ENCODE results near the gene CILP2. TPM values are rescaled to one million over a fixed set of nuclear protein-coding genes. Genes with fewer than 3 reads are reported as not detected.

The CILP2 gene
- total RNA-seq, 1 experiment from 2014 or later: 0.77 TPM

DNA sequence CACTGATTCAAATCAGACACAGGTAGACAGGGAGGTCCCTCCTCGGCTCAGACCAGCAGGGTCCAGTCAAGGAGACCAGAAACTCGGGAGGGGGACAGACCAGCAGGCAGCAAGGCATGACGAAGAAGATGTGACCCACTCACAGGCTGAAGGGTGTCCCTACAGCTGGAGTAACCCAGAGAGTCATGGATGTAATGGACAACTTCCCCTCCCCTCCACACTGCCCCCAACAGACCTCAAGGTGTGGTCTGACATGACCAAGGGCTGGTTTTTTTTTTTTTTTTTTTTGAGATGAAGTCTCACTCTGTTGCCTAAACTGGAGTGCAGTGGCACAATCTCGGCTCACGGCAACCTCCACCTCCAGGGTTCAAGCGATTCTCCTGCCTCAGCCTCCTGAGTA is 46.3 kb downstream of the CILP2 start:
- TF ChIP-seq, protein P1, sequence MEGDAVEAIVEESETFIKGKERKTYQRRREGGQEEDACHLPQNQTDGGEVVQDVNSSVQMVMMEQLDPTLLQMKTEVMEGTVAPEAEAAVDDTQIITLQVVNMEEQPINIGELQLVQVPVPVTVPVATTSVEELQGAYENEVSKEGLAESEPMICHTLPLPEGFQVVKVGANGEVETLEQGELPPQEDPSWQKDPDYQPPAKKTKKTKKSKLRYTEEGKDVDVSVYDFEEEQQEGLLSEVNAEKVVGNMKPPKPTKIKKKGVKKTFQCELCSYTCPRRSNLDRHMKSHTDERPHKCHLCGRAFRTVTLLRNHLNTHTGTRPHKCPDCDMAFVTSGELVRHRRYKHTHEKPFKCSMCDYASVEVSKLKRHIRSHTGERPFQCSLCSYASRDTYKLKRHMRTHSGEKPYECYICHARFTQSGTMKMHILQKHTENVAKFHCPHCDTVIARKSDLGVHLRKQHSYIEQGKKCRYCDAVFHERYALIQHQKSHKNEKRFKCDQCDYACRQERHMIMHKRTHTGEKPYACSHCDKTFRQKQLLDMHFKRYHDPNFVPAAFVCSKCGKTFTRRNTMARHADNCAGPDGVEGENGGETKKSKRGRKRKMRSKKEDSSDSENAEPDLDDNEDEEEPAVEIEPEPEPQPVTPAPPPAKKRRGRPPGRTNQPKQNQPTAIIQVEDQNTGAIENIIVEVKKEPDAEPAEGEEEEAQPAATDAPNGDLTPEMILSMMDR (conservative IDR thresholded peaks at IDR 0.05; ENCODE audit: low read depth, low read length): no peak
- no peak for TF ChIP-seq EZH2 (IDR thresholded peaks at IDR 0.05; ENCODE audit: borderline replicate concordance, low read depth, low read length, poor library complexity, severe bottlenecking)
- no peaks in the 10 kb centered on the region for H3K9me3 ChIP-seq (ENCODE audit: low read depth, low read length, poor library complexity, severe bottlenecking)
- H3K27me3 ChIP-seq (replicated peaks; ENCODE audit: insufficient read depth, low read depth, low read length, poor library complexity): no peaks in the 10 kb centered on the region
- H3K4me1 ChIP-seq (ENCODE audit: insufficient read depth, low read length, poor library complexity, severe bottlenecking): no peaks in the 10 kb centered on the region
- no peak overlapping the region for H3K4me3 ChIP-seq (ENCODE audit: low read depth, low read length, poor library complexity, severe bottlenecking)
- intact Hi-C loops (cut with micrococcal nuclease; ENCODE audit: unreplicated experiment): no loop called here
- POLR2A ChIA-PET (ENCODE audit: low non-redundant PET): no interaction called here
- DNase-seq (ENCODE audit: low spot score): no peak
- no peak overlapping the region for H3K27ac ChIP-seq (ENCODE audit: low read depth, low read length, poor library complexity, severe bottlenecking)
- CTCF ChIA-PET: no interaction called here
- no peaks in the 10 kb centered on the region for H3K36me3 ChIP-seq (ENCODE audit: insufficient read depth, low read length, poor library complexity, severe bottlenecking)
- BruUV-seq (replicated peaks): no TSS peak

DNA sequence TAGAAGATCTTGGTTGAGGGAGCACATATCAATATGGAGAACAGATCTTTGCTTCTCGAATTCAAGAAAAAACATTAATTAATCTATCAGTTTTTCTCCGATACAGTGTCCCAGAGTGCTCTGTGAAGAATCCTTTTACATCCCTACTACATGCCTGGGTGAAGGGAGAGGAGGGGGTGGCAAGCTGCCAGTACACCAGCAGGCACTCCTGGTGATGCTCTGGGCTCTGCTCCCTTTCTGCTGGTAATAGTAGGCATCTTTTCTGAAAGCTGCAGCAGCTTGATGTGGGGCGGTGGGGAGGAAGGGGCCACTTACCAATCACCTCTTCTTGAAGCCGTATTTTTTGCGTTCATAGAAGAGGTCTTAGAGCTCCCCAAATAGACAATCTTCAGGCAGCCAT is 49.7 kb downstream of the CILP2 start:
- no peak for DNase-seq (ENCODE audit: low spot score)
- H3K4me1 ChIP-seq (ENCODE audit: insufficient read depth, low read length, poor library complexity, severe bottlenecking): peaks cover 20% of the 10 kb centered on the region
- BruUV-seq (replicated peaks): no TSS peak
- H3K27me3 ChIP-seq (replicated peaks; ENCODE audit: insufficient read depth, low read depth, low read length, poor library complexity): no peaks in the 10 kb centered on the region
- intact Hi-C loops (cut with micrococcal nuclease; ENCODE audit: unreplicated experiment): no loop called here
- TF ChIP-seq EZH2 (IDR thresholded peaks at IDR 0.05; ENCODE audit: borderline replicate concordance, low read depth, low read length, poor library complexity, severe bottlenecking): no peak
- TF ChIP-seq, protein P1 (conservative IDR thresholded peaks at IDR 0.05; ENCODE audit: low read depth, low read length): no peak
- no peaks in the 10 kb centered on the region for H3K9me3 ChIP-seq (ENCODE audit: low read depth, low read length, poor library complexity, severe bottlenecking)
- CTCF ChIA-PET: no interaction called here
- POLR2A ChIA-PET (ENCODE audit: low non-redundant PET): no interaction called here
- no peak overlapping the region for H3K4me3 ChIP-seq (ENCODE audit: low read depth, low read length, poor library complexity, severe bottlenecking)
- H3K36me3 ChIP-seq (ENCODE audit: insufficient read depth, low read length, poor library complexity, severe bottlenecking): no peaks in the 10 kb centered on the region
- H3K27ac ChIP-seq (ENCODE audit: low read depth, low read length, poor library complexity, severe bottlenecking): no peak overlapping the region

DNA sequence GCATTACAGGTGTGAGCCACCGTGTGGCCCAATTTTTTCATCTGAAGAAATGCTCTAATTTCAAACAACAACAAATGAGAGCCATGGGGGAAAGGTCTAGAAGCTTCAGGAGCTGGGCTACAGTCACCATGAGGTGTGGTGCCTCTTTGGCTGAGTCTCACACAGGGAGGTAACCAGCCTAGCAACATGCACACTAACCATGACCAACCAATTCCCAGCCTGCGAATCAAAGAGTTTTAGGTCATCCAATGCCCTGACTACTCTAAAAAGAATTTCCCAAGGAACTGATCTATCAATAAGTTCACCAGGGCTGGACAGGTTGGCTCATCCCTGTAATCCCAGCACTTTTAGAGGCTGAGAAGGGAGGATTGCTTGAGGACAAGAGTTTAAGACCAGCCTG is 50.5 kb downstream of the CILP2 start:
- no TSS peak for BruUV-seq (replicated peaks)
- peaks cover 20% of the 10 kb centered on the region for H3K4me1 ChIP-seq (ENCODE audit: insufficient read depth, low read length, poor library complexity, severe bottlenecking)
- ChIA-PET CTCF (no interaction called here), POLR2A (ENCODE audit: low non-redundant PET) (no interaction called here)
- no peaks in the 10 kb centered on the region for H3K9me3 ChIP-seq (ENCODE audit: low read depth, low read length, poor library complexity, severe bottlenecking)
- no peak for DNase-seq (ENCODE audit: low spot score)
- H3K27me3 ChIP-seq (replicated peaks; ENCODE audit: insufficient read depth, low read depth, low read length, poor library complexity): no peaks in the 10 kb centered on the region
- intact Hi-C loops (cut with micrococcal nuclease; ENCODE audit: unreplicated experiment): no loop called here
- no peak overlapping the region for H3K4me3 ChIP-seq (ENCODE audit: low read depth, low read length, poor library complexity, severe bottlenecking)
- no peak overlapping the region for H3K27ac ChIP-seq (ENCODE audit: low read depth, low read length, poor library complexity, severe bottlenecking)
- no peaks in the 10 kb centered on the region for H3K36me3 ChIP-seq (ENCODE audit: insufficient read depth, low read length, poor library complexity, severe bottlenecking)
- TF ChIP-seq EZH2 (IDR thresholded peaks at IDR 0.05; ENCODE audit: borderline replicate concordance, low read depth, low read length, poor library complexity, severe bottlenecking): no peak
- TF ChIP-seq, protein P1 (conservative IDR thresholded peaks at IDR 0.05; ENCODE audit: low read depth, low read length): no peak
